ENCODE measurements around the gene THSD1. TPM values are rescaled to one million over a fixed set of nuclear protein-coding genes. Genes with fewer than 3 reads are reported as not detected.

THSD1 gene
- total and polyA plus RNA-seq, 2 donors (not counting 1 experiment from before 2014, with no cell fraction given) = 0.34 to 0.58 TPM

- Histone ChIP-seq H3K4me3 (ENCODE audit: control extremely low read depth in 1 of 5, extremely low read depth in 1 of 5, insufficient read depth in 1 of 5, low read depth in 2 of 5, low read length in 4 of 5) (no peak overlapping the region), H4K20me1 (ENCODE audit: control insufficient read depth, insufficient read depth, low read length, poor library complexity, severe bottlenecking) (no peaks in the 10 kb centered on the region), H2AFZ (ENCODE audit: insufficient read depth, low read depth, low read length, poor library complexity, severe bottlenecking) (no peak overlapping the region), H3K4me2 (replicated peaks; ENCODE audit: low read depth, low read length, poor library complexity, severe bottlenecking) (no peak overlapping the region), H3K4me1 (ENCODE audit: control insufficient read depth in 2 of 2, insufficient read depth in 2 of 2, low read length in 2 of 2) (no peaks in the 10 kb centered on the region), H3K9me3 (ENCODE audit: control extremely low read depth in 1 of 3, control insufficient read depth in 2 of 3, insufficient read depth in 1 of 3, low read length in 2 of 3) (no peaks in the 10 kb centered on the region), H3K9ac (ENCODE audit: low read length) (no peak overlapping the region), H3K27ac (ENCODE audit: low read length in 2 of 2) (no peak overlapping the region), H3K27me3 (replicated peaks in 1 of 4; ENCODE audit: control extremely low read depth in 1 of 4, control insufficient read depth in 3 of 4, insufficient read depth in 4 of 4, low read length in 3 of 4) (peaks cover 0 to 2% (median 0%) of the 10 kb centered on the region in 4 experiments), H3K36me3 (replicated peaks in 1 of 2; ENCODE audit: control extremely low read depth in 1 of 2, control insufficient read depth in 1 of 2, extremely low read depth in 1 of 2, insufficient read depth in 2 of 2, low read length in 1 of 2) (no peaks in the 10 kb centered on the region), H3K79me2 (ENCODE audit: control insufficient read depth, insufficient read depth, low read length) (no peaks in the 10 kb centered on the region)
- H3K27ac Mint-ChIP-seq = no peak overlapping the region
- WGBS (ENCODE audit: insufficient coverage) = no CpG with 5 or more reads among the region's 5 CpGs
- ChIA-PET POLR2A (no interaction called here), CTCF (interaction anchor here (0.9 kb wide), 1 partner anchor 105 kb away, joined by 4 read pairs; the partner anchor contains the start of gene VPS36)
- H3K27me3 Mint-ChIP-seq = peaks cover 13% of the 10 kb centered on the region
- DNase-seq (no peak), ATAC-seq (ENCODE audit: low read depth) (no peak)
- no peaks in the 10 kb centered on the region for H3K4me1 Mint-ChIP-seq
- H3K4me3 Mint-ChIP-seq = no peak overlapping the region
- no peaks in the 10 kb centered on the region for H3K9me3 Mint-ChIP-seq (ENCODE audit: insufficient read depth)
- intact Hi-C loops (cut with micrococcal nuclease) = no loop called here
- no peak for TF ChIP-seq CTCF (IDR thresholded peaks at IDR 0.05)
- no peak for TF ChIP-seq EZH2 (IDR thresholded peaks at IDR 0.05; ENCODE audit: borderline replicate concordance, insufficient read depth, low read depth, low read length, poor library complexity, severe bottlenecking)
Measured at GRCh38 chr13:52345631-52346251, 60.2 kb downstream of the THSD1 start.

GRCh38 chr13:52345048-52345447, 60.9 kb downstream of the THSD1 start:
- ATAC-seq (ENCODE audit: low read depth) (no peak), DNase-seq (no peak)
- no peaks in the 10 kb centered on the region for H3K4me1 Mint-ChIP-seq
- Histone ChIP-seq H2AFZ (ENCODE audit: insufficient read depth, low read depth, low read length, poor library complexity, severe bottlenecking) (no peak overlapping the region), H3K9me3 (ENCODE audit: control extremely low read depth in 1 of 3, control insufficient read depth in 2 of 3, insufficient read depth in 1 of 3, low read length in 2 of 3) (no peaks in the 10 kb centered on the region), H3K36me3 (replicated peaks in 1 of 2; ENCODE audit: control extremely low read depth in 1 of 2, control insufficient read depth in 1 of 2, extremely low read depth in 1 of 2, insufficient read depth in 2 of 2, low read length in 1 of 2) (no peaks in the 10 kb centered on the region), H3K27me3 (replicated peaks in 1 of 4; ENCODE audit: control extremely low read depth in 1 of 4, control insufficient read depth in 3 of 4, insufficient read depth in 4 of 4, low read length in 3 of 4) (peaks cover 0 to 2% (median 0%) of the 10 kb centered on the region in 4 experiments), H3K27ac (ENCODE audit: low read length in 2 of 2) (no peak overlapping the region), H3K9ac (ENCODE audit: low read length) (no peak overlapping the region), H3K4me2 (replicated peaks; ENCODE audit: low read depth, low read length, poor library complexity, severe bottlenecking) (no peak overlapping the region), H3K4me1 (ENCODE audit: control insufficient read depth in 2 of 2, insufficient read depth in 2 of 2, low read length in 2 of 2) (no peaks in the 10 kb centered on the region), H3K4me3 (ENCODE audit: control extremely low read depth in 1 of 5, extremely low read depth in 1 of 5, insufficient read depth in 1 of 5, low read depth in 2 of 5, low read length in 4 of 5) (no peak overlapping the region), H4K20me1 (ENCODE audit: control insufficient read depth, insufficient read depth, low read length, poor library complexity, severe bottlenecking) (no peaks in the 10 kb centered on the region), H3K79me2 (ENCODE audit: control insufficient read depth, insufficient read depth, low read length) (no peaks in the 10 kb centered on the region)
- peaks cover 13% of the 10 kb centered on the region for H3K27me3 Mint-ChIP-seq
- intact Hi-C loops (cut with micrococcal nuclease) = no loop called here
- POLR2A ChIA-PET = no interaction called here
- H3K27ac Mint-ChIP-seq = no peak overlapping the region
- no peak overlapping the region for H3K4me3 Mint-ChIP-seq
- CTCF ChIA-PET = interaction anchor here (2.7 kb wide), 1 partner anchor 106 kb away, joined by 17 read pairs; the partner anchor contains the start of gene VPS36
- no peak for TF ChIP-seq EZH2 (IDR thresholded peaks at IDR 0.05; ENCODE audit: borderline replicate concordance, insufficient read depth, low read depth, low read length, poor library complexity, severe bottlenecking)
- TF ChIP-seq CTCF (IDR thresholded peaks at IDR 0.05) = no peak
- 80% methylated on average over 3 of the region's 3 CpGs for WGBS (ENCODE audit: insufficient coverage)
- H3K9me3 Mint-ChIP-seq (ENCODE audit: insufficient read depth) = no peaks in the 10 kb centered on the region

Measured in B cell (primary cell).